Activated T-cell treated with anti-CD3 and anti-CD28 coated beads, Interleukin-2, amount 50 U/mL, for 72 hours (primary cell): ENCODE results near the gene RABGGTA. TPM values are rescaled to one million over a fixed set of nuclear protein-coding genes. Genes with fewer than 3 reads are reported as not detected.
"Not testable (repeated sequence)": the region's sequence is repeated elsewhere in the genome, so short reads cannot be mapped to it uniquely, and the experiment has no call there.

Experiments
- ATAC-seq, 2 donors: fragments of 150-1000 bp; cut with Tn5 transposase; replicated peaks in 1 of 2; 2 replicates each; pipeline ENCODE4 v1.10.0; 2021; ENCODE audit warnings: moderate library complexity in 2 of 2, mild to moderate bottlenecking in 1 of 2
- DNase-seq, 2 donors: peaks; one replicate each; pipeline ENCODE4 v3.0.0; 2021 to 2022; ENCODE audit warnings: mixed read lengths in 1 of 2
- H3K27ac Mint-ChIP-seq: one replicate; pipeline ENCODE4 v1.8.0; 2022; ENCODE audit warnings: mild to moderate bottlenecking, moderate library complexity, mixed read lengths
- H3K27me3 Mint-ChIP-seq: one replicate; pipeline ENCODE4 v1.8.0; 2022; ENCODE audit warnings: low read depth, mixed read lengths
- H3K36me3 Mint-ChIP-seq, 2 donors: one replicate each; pipeline ENCODE4 v1.8.0; 2022; ENCODE audit warnings: mixed read lengths in 2 of 2, mild to moderate bottlenecking in 1 of 2; ENCODE audit not compliant: insufficient read depth in 2 of 2
- H3K4me1 Mint-ChIP-seq: one replicate; pipeline ENCODE4 v1.8.0; 2022; ENCODE audit warnings: low read depth, mixed read lengths
- H3K4me3 Mint-ChIP-seq, 2 donors: one replicate each; pipeline ENCODE4 v1.8.0; 2022; ENCODE audit warnings: mild to moderate bottlenecking in 2 of 2, mixed read lengths in 2 of 2, moderate library complexity in 2 of 2
- H3K9me3 Mint-ChIP-seq, 2 donors: one replicate each; pipeline ENCODE4 v1.8.0; 2022; ENCODE audit warnings: mixed read lengths in 2 of 2
- total RNA-seq, 2 donors: library from RNA; stranded (reverse); gene quantifications; one replicate each; pipeline ENCODE4 v1.2.3, GENCODE V29; 2022

Gene RABGGTA
- total RNA-seq, 2 donors from 2014 or later, result 53.8 to 56.2 TPM

DNA sequence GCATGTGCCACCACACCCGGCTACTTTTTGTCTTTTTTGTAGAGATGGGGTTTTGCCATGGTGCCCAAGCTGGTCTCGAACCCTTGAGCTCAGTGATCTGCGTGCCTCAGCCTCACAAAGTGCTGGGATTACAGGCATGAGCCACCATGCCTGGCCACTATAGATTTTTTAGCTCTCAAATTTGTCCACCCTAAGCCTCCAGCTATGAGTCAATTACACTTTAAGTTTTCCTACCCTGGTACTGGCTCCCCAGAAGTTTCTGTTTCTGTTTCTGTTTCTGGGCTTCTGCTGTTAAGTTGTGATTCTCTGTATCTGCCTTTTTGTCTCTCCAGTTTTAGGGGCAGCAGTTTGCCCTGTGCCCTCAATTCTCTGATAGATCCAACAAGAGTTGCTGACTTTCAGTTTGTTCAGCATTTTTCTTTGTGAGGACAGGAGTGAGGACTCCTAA lies 24.6 kb downstream of the RABGGTA start:
- no peaks in the 10 kb centered on the region for H3K27me3 Mint-ChIP-seq
- H3K36me3 Mint-ChIP-seq, result no peaks in the 10 kb centered on the region
- peak; percentile 26 to 44 for DNase-seq
- H3K9me3 Mint-ChIP-seq, result no peaks in the 10 kb centered on the region
- peak overlapping the region; percentile 58 for H3K27ac Mint-ChIP-seq
- H3K4me3 Mint-ChIP-seq, result peak overlapping the region; percentile 68 to 82
- ATAC-seq, result peak; percentile 12 to 28
- H3K4me1 Mint-ChIP-seq, result peaks cover 60% of the 10 kb centered on the region

DNA sequence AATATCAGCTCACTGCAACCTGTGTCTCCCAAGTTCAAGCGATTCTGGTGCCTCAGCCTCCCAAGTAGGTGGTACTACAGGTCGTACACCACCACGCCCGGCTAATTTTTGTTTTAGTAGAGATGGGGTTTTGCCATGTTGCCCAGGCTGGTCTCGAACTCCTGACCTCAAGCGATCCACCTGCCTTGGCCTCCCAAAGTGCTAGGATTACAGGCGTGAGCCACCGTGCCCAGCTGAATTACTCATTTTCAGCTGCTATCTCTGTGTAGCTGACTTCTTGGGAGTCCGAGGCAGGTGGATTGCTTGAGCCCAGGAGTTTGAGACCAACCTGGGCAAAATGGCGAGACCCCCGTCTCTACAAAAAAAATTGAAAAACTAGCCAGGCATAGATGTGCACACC lies 26.0 kb downstream of the RABGGTA start:
- Mint-ChIP-seq H3K4me1 (peaks cover 56% of the 10 kb centered on the region), H3K4me3 (peak overlapping the region in 1 of 2 donors; percentile 51)
- H3K36me3 Mint-ChIP-seq, H3K9me3 Mint-ChIP-seq, DNase-seq, H3K27ac Mint-ChIP-seq, ATAC-seq, H3K27me3 Mint-ChIP-seq: not testable (repeated sequence)

GRCh38 chr14:24243336-24243836 lies 28.0 kb downstream of the RABGGTA start:
- Mint-ChIP-seq H3K9me3 (no peaks in the 10 kb centered on the region), H3K27me3 (no peaks in the 10 kb centered on the region), H3K4me1 (peaks cover 56% of the 10 kb centered on the region), H3K27ac (peak overlapping the region; percentile 96), H3K4me3 (peak overlapping the region; percentile 93 to 95), H3K36me3 (peaks cover 3 to 5% of the 10 kb centered on the region in 2 donors)
- DNase-seq (no peak), ATAC-seq (no peak)

DNA sequence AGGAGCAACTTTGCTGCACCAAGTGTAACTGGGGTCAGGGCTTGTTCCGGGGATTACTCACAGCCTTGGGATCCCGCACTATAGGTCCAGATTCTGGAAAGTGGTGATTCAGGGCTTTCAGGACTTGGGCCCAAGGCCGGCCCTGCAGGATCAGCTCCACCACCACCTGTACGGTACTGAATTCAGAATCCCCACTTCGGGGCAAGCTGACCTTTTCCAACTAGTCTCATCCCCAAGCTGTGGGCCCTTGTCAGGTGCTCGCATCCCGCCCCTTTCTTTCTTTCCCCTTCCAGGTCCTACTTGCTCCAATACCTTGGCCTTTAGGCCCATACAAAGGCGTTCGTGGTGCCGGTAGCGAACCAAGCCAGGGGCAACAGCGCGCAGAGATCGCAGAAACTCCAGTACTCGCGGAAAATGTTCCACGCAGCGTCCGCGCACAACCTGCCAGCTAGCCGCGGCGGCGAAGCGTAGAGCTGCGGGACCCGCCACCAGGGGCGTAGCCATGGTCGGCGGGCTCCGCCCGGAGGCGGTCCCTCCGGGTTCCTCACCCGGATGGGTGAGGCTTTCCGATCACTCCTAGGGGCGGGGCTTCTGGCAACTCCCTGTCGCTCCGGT lies 29.5 kb downstream of the RABGGTA start:
- Mint-ChIP-seq H3K27ac (peak overlapping the region; percentile 96), H3K27me3 (no peaks in the 10 kb centered on the region), H3K9me3 (no peaks in the 10 kb centered on the region), H3K4me1 (peaks cover 56% of the 10 kb centered on the region), H3K36me3 (peaks cover 11 to 16% of the 10 kb centered on the region in 2 donors), H3K4me3 (peak overlapping the region; percentile 93 to 95)
- peak; percentile 95 to 97 for DNase-seq
- peak; percentile 82 to 85 for ATAC-seq

DNA sequence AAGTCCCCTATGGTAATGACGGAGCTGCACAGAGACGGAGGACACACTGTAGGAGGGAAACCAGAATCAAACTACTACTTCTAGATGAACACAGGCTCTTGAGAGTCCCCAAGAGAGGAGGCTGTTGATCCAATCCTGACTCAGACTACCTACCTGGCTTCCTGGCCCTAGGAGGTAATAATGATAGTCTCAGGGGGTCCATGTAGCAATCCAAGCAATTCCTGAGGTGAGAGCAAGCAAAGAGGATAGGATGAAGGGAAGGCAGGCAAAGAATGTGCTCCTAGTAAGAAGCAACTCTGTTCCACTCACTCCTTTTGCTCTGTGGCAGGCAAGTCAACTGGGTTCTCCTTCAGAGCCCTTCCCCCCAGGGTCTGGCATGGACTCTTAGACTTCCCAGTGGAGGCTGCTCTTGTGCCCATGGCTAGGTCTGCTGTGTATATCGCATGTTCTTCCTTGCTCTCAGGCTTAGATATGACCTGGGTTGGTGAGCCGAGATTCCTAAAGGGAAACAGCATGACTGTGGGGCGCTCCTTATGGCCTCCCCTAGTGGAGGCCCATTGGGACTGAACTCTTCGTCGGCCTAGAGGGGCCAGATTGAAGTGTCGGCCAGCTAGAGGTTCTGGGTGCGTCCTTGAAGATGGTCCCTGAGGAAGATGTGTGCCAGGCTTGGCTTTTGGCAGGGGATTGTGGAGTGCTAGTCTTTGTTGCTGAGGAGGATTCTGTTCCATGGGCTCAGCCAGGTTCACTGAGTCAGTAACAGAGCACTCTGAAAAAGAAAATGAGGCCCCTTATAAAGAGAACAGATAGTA lies 31.1 kb downstream of the RABGGTA start:
- H3K36me3 Mint-ChIP-seq, result peaks cover 15 to 16% of the 10 kb centered on the region in 2 donors
- no peak for DNase-seq

DNA sequence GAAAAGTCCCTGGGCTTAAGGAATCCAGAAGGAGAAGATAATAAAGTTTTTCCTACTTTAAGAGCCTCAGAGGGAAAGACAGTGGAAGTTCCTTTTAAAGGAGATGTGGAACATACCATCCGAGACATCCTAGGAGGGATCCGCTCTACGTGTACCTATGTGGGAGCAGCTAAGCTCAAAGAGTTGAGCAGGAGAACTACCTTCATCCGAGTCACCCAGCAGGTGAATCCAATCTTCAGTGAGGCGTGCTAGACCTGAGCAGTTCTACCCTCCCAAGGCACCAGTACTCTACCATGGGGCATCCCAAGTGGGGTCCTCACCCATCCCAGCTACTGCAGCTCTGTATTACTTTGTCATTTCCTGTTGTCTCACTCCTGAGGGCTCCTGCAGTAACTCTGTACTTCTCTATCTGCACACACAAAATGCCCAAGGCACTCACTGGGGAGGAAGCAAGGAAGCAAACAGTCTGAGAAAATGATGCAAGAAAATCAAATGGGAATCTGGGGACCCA lies 32.8 kb downstream of the RABGGTA start:
- Mint-ChIP-seq H3K36me3 (peaks cover 15 to 16% of the 10 kb centered on the region in 2 donors), H3K4me1 (peaks cover 79% of the 10 kb centered on the region), H3K27ac (peak overlapping the region; percentile 36), H3K4me3 (no peak overlapping the region), H3K9me3 (no peaks in the 10 kb centered on the region), H3K27me3 (no peaks in the 10 kb centered on the region)
- no peak for ATAC-seq
- no peak for DNase-seq

More for the DNA sequence above, 31.1 kb downstream of the RABGGTA start:
- ATAC-seq, result no peak
- no peaks in the 10 kb centered on the region for H3K9me3 Mint-ChIP-seq
- peak overlapping the region; percentile 93 to 95 for H3K4me3 Mint-ChIP-seq
- peak overlapping the region; percentile 71 for H3K27ac Mint-ChIP-seq
- H3K27me3 Mint-ChIP-seq, result no peaks in the 10 kb centered on the region
- H3K4me1 Mint-ChIP-seq, result peaks cover 68% of the 10 kb centered on the region

DNA sequence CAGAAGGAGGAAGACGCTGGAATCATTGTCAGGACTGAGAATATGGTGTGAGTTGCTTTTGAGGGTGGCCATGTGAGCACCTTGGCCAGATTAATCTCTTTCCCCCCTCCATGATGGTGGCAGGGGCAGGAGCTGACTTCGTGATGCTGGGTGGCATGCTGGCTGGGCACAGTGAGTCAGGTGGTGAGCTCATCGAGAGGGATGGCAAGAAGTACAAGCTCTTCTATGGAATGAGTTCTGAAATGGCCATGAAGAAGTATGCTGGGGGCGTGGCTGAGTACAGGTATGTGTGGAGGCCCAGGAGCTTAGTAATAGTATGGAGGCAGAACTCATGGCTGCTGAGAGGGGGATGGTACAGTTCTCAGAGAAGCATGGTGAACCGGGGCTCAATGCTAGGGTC lies 33.3 kb downstream of the RABGGTA start:
- no peak for ATAC-seq
- H3K4me1 Mint-ChIP-seq, result peaks cover 79% of the 10 kb centered on the region
- no peak overlapping the region for H3K4me3 Mint-ChIP-seq
- no peak for DNase-seq
- H3K27me3 Mint-ChIP-seq, result no peaks in the 10 kb centered on the region
- H3K36me3 Mint-ChIP-seq, result peaks cover 15 to 16% of the 10 kb centered on the region in 2 donors
- peak overlapping the region; percentile 16 for H3K27ac Mint-ChIP-seq
- H3K9me3 Mint-ChIP-seq, result no peaks in the 10 kb centered on the region

DNA sequence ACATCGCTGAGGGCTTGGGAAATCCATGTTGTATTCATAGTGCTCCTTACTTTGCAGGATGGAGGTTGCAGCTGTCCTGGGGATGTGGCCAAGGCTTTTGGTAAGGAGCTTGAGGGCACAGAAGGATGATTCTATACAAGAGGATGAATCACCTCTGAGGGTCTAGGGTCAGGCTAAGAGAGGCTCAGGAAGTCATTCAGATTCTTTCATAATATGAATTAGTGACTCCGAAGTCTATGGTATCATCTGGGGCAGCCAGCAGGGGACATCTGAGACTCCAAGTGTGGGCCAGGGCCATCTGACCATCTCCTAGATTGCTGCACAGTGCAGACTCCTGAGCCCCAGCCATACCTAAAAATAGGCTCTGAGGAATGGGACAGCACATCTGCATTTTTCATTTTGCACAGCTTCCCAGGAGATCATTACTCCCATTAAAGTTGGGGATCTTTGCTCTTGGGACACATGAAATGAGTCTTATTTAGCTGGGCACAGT lies 33.9 kb downstream of the RABGGTA start:
- DNase-seq (no peak), ATAC-seq (no peak)
- Mint-ChIP-seq H3K27me3 (no peaks in the 10 kb centered on the region), H3K36me3 (peaks cover 15 to 16% of the 10 kb centered on the region in 2 donors), H3K4me1 (peaks cover 75% of the 10 kb centered on the region), H3K27ac (peak overlapping the region; percentile 16), H3K9me3 (no peaks in the 10 kb centered on the region), H3K4me3 (no peak overlapping the region)

GRCh38 chr14:24236689-24237462 lies 34.5 kb downstream of the RABGGTA start:
- DNase-seq, result no peak
- no peak for ATAC-seq
- Mint-ChIP-seq H3K4me1 (peaks cover 75% of the 10 kb centered on the region), H3K27me3 (no peaks in the 10 kb centered on the region), H3K36me3 (peaks cover 15 to 17% of the 10 kb centered on the region in 2 donors), H3K9me3 (no peaks in the 10 kb centered on the region), H3K4me3 (no peak overlapping the region), H3K27ac (no peak overlapping the region)

DNA sequence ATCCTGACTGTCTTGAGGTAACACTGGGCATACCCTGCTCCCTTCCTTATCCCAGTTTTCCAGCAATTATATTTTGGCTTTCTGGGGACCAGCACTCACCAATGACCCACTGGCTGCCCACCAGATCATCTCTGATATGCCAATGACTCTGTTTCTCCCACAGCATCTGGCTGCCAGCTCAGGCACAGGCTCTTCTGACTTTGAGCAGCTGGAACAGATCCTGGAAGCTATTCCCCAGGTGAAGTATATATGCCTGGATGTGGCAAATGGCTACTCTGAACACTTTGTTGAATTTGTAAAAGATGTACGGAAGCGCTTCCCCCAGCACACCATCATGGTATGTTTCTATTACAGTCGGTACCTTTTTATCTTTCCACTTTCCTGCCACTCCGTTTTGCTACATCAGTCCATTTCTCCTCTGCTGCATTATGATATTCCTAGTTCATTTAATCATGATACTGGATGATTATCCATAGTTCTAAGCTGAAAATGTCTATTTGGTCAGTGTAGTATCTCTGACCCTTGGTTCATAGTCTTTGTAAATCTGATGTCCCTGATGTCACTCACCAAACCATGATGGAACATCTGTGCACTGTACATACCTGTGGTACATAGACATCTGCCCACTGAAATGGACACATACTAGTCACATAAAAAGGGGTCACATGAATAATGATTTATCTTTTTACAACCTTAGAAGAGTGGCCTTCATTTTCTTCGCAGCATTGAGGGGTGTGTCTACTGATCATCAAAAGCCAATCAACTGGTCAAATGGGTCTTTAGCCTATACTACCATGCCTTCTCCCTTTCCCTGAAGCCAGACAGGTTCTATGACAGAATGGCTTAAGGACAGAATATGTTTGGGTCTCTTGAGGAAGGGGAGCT lies 35.4 kb downstream of the RABGGTA start:
- Mint-ChIP-seq H3K4me1 (peaks cover 81% of the 10 kb centered on the region), H3K36me3 (peaks cover 16 to 17% of the 10 kb centered on the region in 2 donors), H3K4me3 (no peak overlapping the region), H3K9me3 (no peaks in the 10 kb centered on the region), H3K27ac (peak overlapping the region; percentile 78), H3K27me3 (no peaks in the 10 kb centered on the region)
- no peak for ATAC-seq
- DNase-seq, result no peak

- ATAC-seq (no peak), DNase-seq (no peak)
- peaks cover 13 to 14% of the 10 kb centered on the region in 2 donors for H3K36me3 Mint-ChIP-seq
- peaks cover 70% of the 10 kb centered on the region for H3K4me1 Mint-ChIP-seq
- peak overlapping the region; percentile 78 for H3K27ac Mint-ChIP-seq
- H3K9me3 Mint-ChIP-seq, result no peaks in the 10 kb centered on the region
- peak overlapping the region; percentile 53 to 71 for H3K4me3 Mint-ChIP-seq
- no peaks in the 10 kb centered on the region for H3K27me3 Mint-ChIP-seq
Measured at GRCh38 chr14:24234095-24235005, 37.0 kb downstream of the RABGGTA start.
